Right lobe of liver (tissue), 4 donors: ENCODE data around the gene PGLYRP1.

ENCODE experiments used
- CTCF ChIP-seq, 4 donors: fragments of 200-600 bp in 3 of 4; fragments of 450-650 bp in 1 of 4; IDR thresholded peaks; one replicate each; pipeline versions ENCODE4 v1.5.1 to v1.8.0; 2016 to 2022; ENCODE audit warnings: antibody characterized with exemption in 4 of 4, mild to moderate bottlenecking in 2 of 4
- POLR2A ChIP-seq: fragments of 450-650 bp; IDR thresholded peaks from one replicate; pipeline ENCODE4 v1.6.1; 2017; ENCODE audit warnings: antibody characterized with exemption, mild to moderate bottlenecking
- donor health status: DM: no; HTN: no; CAD: no.
- donor health status: DM: no; HTN: no; CAD: no.
- donor health status: DM: no; HTN: yes; CAD: no.

- TF ChIP-seq CTCF (IDR thresholded peaks at IDR 0.05) (no peak), POLR2A (no peak)
These were observed 9.8 kb upstream of the PGLYRP1 start for GRCh38 chr19:46032597-46033025.
